Measurements from ENCODE around the gene DRD3. TPM values are rescaled to one million over a fixed set of nuclear protein-coding genes. Genes with fewer than 3 reads are reported as not detected.
A peak's percentile ranks its signal among the peaks of the same experiment; 100 is the strongest.

DRD3 gene
- total and polyA plus RNA-seq, 7 experiments from 2014 or later: not detected

DNA sequence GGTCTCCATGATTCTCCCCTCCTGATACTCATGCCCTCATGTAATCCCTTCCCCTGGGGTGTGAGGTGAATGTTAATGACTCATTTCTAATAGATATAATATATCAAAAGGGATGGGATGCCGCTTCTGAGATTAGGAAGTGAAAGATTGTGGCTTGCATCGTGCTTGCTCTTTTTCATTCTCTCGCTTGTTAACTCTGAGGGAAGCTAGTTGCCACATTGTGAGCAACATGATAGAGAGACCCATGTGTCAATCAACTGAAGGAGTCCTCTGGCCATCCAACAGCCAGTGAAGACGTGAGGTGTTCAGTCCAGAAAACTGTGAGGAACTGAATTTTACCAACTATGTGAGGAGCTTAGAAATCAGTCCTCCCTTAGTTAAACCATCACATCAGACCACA lies 28.9 kb upstream of the DRD3 start:
- no peaks in the 10 kb centered on the region for H3K27me3 ChIP-seq (ENCODE audit: control insufficient read depth in 2 of 2, insufficient read depth in 2 of 2, low read length in 2 of 2)

DNA sequence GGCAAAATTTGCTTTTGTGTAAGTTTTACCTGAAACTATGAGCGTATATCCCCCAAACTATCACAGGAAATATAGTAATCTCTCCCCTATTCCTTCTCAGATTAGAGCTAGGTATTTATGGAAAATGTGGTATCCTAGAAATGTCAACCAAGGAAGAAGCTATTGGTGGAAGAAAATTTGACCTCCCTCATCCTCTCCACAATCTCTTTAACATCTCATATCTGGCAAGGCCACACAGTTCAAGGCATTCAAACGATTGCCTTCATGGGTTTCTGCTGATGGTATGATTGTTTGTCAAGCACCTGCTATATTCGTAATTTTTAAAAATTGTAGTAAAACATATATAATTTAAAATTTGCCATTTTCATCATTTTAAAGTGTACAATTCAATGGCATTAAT lies 27.5 kb upstream of the DRD3 start:
- Histone ChIP-seq H3K27me3 (ENCODE audit: control insufficient read depth in 2 of 2, insufficient read depth in 2 of 2, low read length in 2 of 2) (no peaks in the 10 kb centered on the region), H3K4me3 (ENCODE audit: low read length) (no peak overlapping the region), H3K4me1 (ENCODE audit: control insufficient read depth in 2 of 2, insufficient read depth in 2 of 2, low read length in 2 of 2) (no peaks in the 10 kb centered on the region), H3K27ac (ENCODE audit: low read depth, low read length) (no peak overlapping the region), H3K36me3 (ENCODE audit: control insufficient read depth in 2 of 3, insufficient read depth in 3 of 3, low read length in 3 of 3) (no peaks in the 10 kb centered on the region), H3K9me3 (ENCODE audit: control insufficient read depth in 2 of 3, low read length in 3 of 3) (no peaks in the 10 kb centered on the region)
- POLR2A ChIA-PET: no interaction called here
- peaks cover 0 to 6% (median 0%) of the 10 kb centered on the region in 11 donors for H3K9me3 Mint-ChIP-seq
- H3K4me1 Mint-ChIP-seq: no peaks in the 10 kb centered on the region
- intact Hi-C loops (cut with micrococcal nuclease): no loop called here
- H3K4me3 Mint-ChIP-seq: no peak overlapping the region
- no peak for ATAC-seq
- peaks cover 0 to 9% (median 0%) of the 10 kb centered on the region in 5 donors for H3K36me3 Mint-ChIP-seq
- CTCF ChIA-PET: no interaction called here
- H3K27me3 Mint-ChIP-seq: peaks cover 0 to 4% (median 0%) of the 10 kb centered on the region in 5 donors
- H3K27ac Mint-ChIP-seq: no peak overlapping the region
- DNase-seq: no peak

More for the DNA sequence above, 28.9 kb upstream of the DRD3 start:
- Histone ChIP-seq H3K36me3 (ENCODE audit: control insufficient read depth in 2 of 3, insufficient read depth in 3 of 3, low read length in 3 of 3) (no peaks in the 10 kb centered on the region), H3K4me3 (ENCODE audit: low read length) (no peak overlapping the region), H3K27ac (ENCODE audit: low read depth, low read length) (no peak overlapping the region), H3K4me1 (ENCODE audit: control insufficient read depth in 2 of 2, insufficient read depth in 2 of 2, low read length in 2 of 2) (peaks cover under 1 to 10% of the 10 kb centered on the region in 2 donors), H3K9me3 (ENCODE audit: control insufficient read depth in 2 of 3, low read length in 3 of 3) (no peaks in the 10 kb centered on the region)
- no peak overlapping the region for H3K4me3 Mint-ChIP-seq
- peaks cover 0 to 7% (median 0%) of the 10 kb centered on the region in 7 donors for H3K4me1 Mint-ChIP-seq
- ChIA-PET CTCF (interaction anchor here (0.9 kb wide), 1 partner anchor 92 kb away, joined by 3 read pairs; no protein-coding TSS in a partner anchor), POLR2A (interaction anchor here (0.8 kb wide), 1 partner anchor 46 kb away, joined by 3 read pairs; no protein-coding TSS in a partner anchor)
- peaks cover 0 to 9% (median 0%) of the 10 kb centered on the region in 5 donors for H3K36me3 Mint-ChIP-seq
- no peak for DNase-seq
- H3K27ac Mint-ChIP-seq: no peak overlapping the region
- H3K27me3 Mint-ChIP-seq: peaks cover 0 to 4% (median 0%) of the 10 kb centered on the region in 5 donors
- peaks cover 0 to 6% (median 0%) of the 10 kb centered on the region in 11 donors for H3K9me3 Mint-ChIP-seq
- intact Hi-C loops (cut with micrococcal nuclease): no loop called here
- no peak for ATAC-seq

DNA sequence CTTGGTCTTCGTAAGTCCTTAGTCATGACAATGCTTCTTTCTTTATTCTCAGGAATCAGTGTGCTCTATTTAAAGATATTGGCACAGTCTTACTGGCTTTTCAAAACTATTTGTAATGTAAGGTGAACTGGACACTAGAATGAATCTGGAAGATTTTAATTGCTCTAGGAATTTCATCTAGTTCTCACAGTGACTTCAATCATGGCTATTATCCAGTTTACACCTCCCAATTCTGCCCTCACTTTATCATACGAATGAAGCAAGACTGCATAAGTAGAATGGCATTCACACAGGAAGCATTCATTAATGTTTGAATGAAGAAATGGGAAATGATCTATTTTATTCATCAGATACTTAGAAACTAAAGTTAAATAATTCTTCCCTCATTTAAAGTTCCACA lies 26.7 kb upstream of the DRD3 start:
- no peak overlapping the region for H3K27ac Mint-ChIP-seq
- Histone ChIP-seq H3K9me3 (ENCODE audit: control insufficient read depth in 2 of 3, low read length in 3 of 3) (no peaks in the 10 kb centered on the region), H3K4me3 (ENCODE audit: low read length) (no peak overlapping the region), H3K36me3 (ENCODE audit: control insufficient read depth in 2 of 3, insufficient read depth in 3 of 3, low read length in 3 of 3) (no peaks in the 10 kb centered on the region), H3K4me1 (ENCODE audit: control insufficient read depth in 2 of 2, insufficient read depth in 2 of 2, low read length in 2 of 2) (no peaks in the 10 kb centered on the region), H3K27ac (ENCODE audit: low read depth, low read length) (no peak overlapping the region), H3K27me3 (ENCODE audit: control insufficient read depth in 2 of 2, insufficient read depth in 2 of 2, low read length in 2 of 2) (no peaks in the 10 kb centered on the region)
- intact Hi-C loops (cut with micrococcal nuclease): no loop called here
- peaks cover 0 to 4% (median 0%) of the 10 kb centered on the region in 5 donors for H3K27me3 Mint-ChIP-seq
- ChIA-PET CTCF (no interaction called here), POLR2A (interaction anchor here (1.2 to 2.3 kb wide), 2 partner anchors 8 to 18 kb away, joined by 4 to 14 read pairs; no protein-coding TSS in a partner anchor)
- DNase-seq (no peak), ATAC-seq (no peak)
- no peaks in the 10 kb centered on the region for H3K4me1 Mint-ChIP-seq
- peaks cover 0 to 8% (median 0%) of the 10 kb centered on the region in 5 donors for H3K36me3 Mint-ChIP-seq
- H3K4me3 Mint-ChIP-seq: no peak overlapping the region
- H3K9me3 Mint-ChIP-seq: peaks cover 0 to 5% (median 0%) of the 10 kb centered on the region in 11 donors

DNA sequence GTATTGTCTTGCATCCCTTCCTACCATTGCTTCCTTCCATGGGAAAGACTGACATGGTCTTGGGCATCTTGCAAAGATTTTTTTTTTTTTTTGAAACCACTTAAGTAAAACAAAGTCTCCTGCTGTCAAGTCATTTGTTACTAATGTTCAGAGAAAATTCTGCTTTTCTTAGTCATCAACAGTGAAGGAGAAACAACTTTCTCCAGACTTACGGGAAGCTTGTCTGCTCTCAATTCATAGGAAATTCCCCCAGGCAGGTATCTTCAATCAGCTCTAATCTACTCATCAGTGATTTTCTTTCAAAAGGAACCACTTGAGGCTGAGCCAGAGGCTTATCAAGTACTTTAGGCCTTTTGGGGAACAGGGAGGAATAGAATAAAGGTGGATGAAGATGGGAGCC lies 15.9 kb upstream of the DRD3 start:
- H3K4me1 ChIP-seq (ENCODE audit: control insufficient read depth in 2 of 2, insufficient read depth in 2 of 2, low read length in 2 of 2): no peaks in the 10 kb centered on the region
- DNase-seq (no peak), ATAC-seq (no peak)
- Mint-ChIP-seq H3K4me1 (peaks cover 0 to 4% (median 0%) of the 10 kb centered on the region in 7 donors), H3K36me3 (no peaks in the 10 kb centered on the region), H3K27ac (no peak overlapping the region), H3K27me3 (no peaks in the 10 kb centered on the region), H3K9me3 (no peaks in the 10 kb centered on the region), H3K4me3 (no peak overlapping the region)
- ChIA-PET POLR2A (interaction anchor here (0.7 kb wide), 1 partner anchor 116 kb away, joined by 3 read pairs; no protein-coding TSS in a partner anchor), CTCF (no interaction called here)
- H3K9me3 ChIP-seq (ENCODE audit: control insufficient read depth in 2 of 3, low read length in 3 of 3): no peaks in the 10 kb centered on the region
- intact Hi-C loops (cut with micrococcal nuclease): no loop called here
- H3K27ac ChIP-seq (ENCODE audit: low read depth, low read length): no peak overlapping the region
- no peaks in the 10 kb centered on the region for H3K27me3 ChIP-seq (ENCODE audit: control insufficient read depth in 2 of 2, insufficient read depth in 2 of 2, low read length in 2 of 2)
- no peak overlapping the region for H3K4me3 ChIP-seq (ENCODE audit: low read length)
- H3K36me3 ChIP-seq (ENCODE audit: control insufficient read depth in 2 of 3, insufficient read depth in 3 of 3, low read length in 3 of 3): no peaks in the 10 kb centered on the region

DNA sequence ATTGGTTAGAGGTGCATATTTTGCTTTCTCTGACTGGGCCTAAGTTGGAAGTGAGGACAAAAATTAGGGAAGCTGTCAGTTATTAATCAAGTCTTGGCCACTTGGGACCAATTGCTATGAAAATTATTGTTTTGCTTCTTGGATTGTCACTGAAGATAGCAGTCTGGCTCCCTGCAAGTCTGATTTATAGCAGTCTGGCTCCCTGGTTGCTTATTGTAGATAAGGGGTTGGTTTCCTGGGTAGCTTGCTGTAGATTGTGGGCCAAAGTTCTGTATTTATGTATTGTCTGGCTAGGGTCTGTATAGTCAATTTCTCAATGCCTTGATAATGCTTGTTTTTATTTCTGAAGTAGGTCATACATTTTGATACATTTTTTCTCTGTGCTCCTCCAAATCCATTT lies 13.3 kb upstream of the DRD3 start:
- Histone ChIP-seq H3K27ac (ENCODE audit: low read depth, low read length) (no peak overlapping the region), H3K27me3 (ENCODE audit: control insufficient read depth in 2 of 2, insufficient read depth in 2 of 2, low read length in 2 of 2) (no peaks in the 10 kb centered on the region), H3K4me1 (ENCODE audit: control insufficient read depth in 2 of 2, insufficient read depth in 2 of 2, low read length in 2 of 2) (no peaks in the 10 kb centered on the region), H3K9me3 (ENCODE audit: control insufficient read depth in 2 of 3, low read length in 3 of 3) (no peaks in the 10 kb centered on the region), H3K4me3 (ENCODE audit: low read length) (no peak overlapping the region), H3K36me3 (ENCODE audit: control insufficient read depth in 2 of 3, insufficient read depth in 3 of 3, low read length in 3 of 3) (no peaks in the 10 kb centered on the region)
- Mint-ChIP-seq H3K27ac (no peak overlapping the region), H3K4me3 (no peak overlapping the region), H3K36me3 (no peaks in the 10 kb centered on the region), H3K4me1 (peaks cover 0 to 4% (median 0%) of the 10 kb centered on the region in 7 donors), H3K27me3 (peaks cover 0 to 4% (median 0%) of the 10 kb centered on the region in 5 donors), H3K9me3 (peaks cover 0 to 5% (median 0%) of the 10 kb centered on the region in 11 donors)
- ATAC-seq: no peak
- ChIA-PET POLR2A (interaction anchor here (1.5 kb wide), 1 partner anchor 21 kb away, joined by 4 read pairs; no protein-coding TSS in a partner anchor), CTCF (no interaction called here)
- DNase-seq: no peak
- intact Hi-C loops (cut with micrococcal nuclease): no loop called here

DNA sequence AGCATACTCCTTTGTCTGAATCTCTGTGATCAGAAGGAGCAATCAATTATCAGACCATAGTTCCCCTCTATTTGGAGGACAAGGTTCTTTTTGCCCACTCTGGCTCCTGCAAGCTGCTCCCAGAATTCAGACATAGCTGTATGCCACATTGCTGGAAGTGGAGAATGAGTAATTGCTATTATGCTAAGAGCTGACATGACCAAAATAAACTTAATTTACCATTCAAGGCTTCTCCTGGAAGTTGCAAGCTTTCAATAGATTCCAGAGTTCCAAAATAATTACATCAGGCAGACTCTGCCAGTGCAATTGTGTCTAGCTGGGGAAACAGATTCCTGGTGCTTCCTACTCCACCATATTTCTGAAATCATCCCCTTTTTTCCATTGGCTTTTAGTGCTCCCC lies 7.6 kb upstream of the DRD3 start:
- ChIA-PET CTCF (no interaction called here), POLR2A (no interaction called here)
- intact Hi-C loops (cut with micrococcal nuclease): no loop called here
- ATAC-seq: no peak
- no peak overlapping the region for H3K4me3 Mint-ChIP-seq
- peaks cover 0 to 9% (median 4%) of the 10 kb centered on the region in 5 donors for H3K36me3 Mint-ChIP-seq
- H3K4me1 Mint-ChIP-seq: no peaks in the 10 kb centered on the region
- H3K27me3 ChIP-seq (ENCODE audit: control insufficient read depth in 2 of 2, insufficient read depth in 2 of 2, low read length in 2 of 2): no peaks in the 10 kb centered on the region
- H3K27ac ChIP-seq (ENCODE audit: low read depth, low read length): no peak overlapping the region
- DNase-seq: no peak
- no peak overlapping the region for H3K27ac Mint-ChIP-seq
- no peaks in the 10 kb centered on the region for H3K36me3 ChIP-seq (ENCODE audit: control insufficient read depth in 2 of 3, insufficient read depth in 3 of 3, low read length in 3 of 3)
- H3K9me3 Mint-ChIP-seq: peaks cover 0 to 21% (median 11%) of the 10 kb centered on the region in 11 donors
- H3K4me1 ChIP-seq (ENCODE audit: control insufficient read depth in 2 of 2, insufficient read depth in 2 of 2, low read length in 2 of 2): no peaks in the 10 kb centered on the region
- peaks cover 0 to 17% (median 6%) of the 10 kb centered on the region in 5 donors for H3K27me3 Mint-ChIP-seq
- H3K4me3 ChIP-seq (ENCODE audit: low read length): no peak overlapping the region
- H3K9me3 ChIP-seq (ENCODE audit: control insufficient read depth in 2 of 3, low read length in 3 of 3): peaks cover 0 to 8% (median 0%) of the 10 kb centered on the region in 3 experiments

DNA sequence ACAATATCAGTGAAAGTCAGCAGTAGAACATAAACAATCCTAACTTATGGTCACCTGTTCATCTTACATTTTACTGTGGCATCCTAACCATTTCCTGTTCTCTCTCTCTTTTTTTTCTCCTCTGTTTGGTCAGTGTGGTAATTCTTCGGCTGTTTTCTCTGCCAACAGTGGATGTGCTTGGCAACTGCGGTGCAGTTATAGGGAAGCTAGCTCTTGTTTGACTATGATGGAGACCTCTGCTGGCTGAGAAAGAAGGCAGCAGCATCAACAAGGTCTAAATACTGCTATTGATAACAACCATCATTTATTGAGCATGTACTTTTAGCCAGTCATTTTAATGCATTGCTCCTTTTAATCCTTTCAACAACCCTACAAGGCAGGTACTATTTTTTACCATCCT lies 723 bp upstream of the DRD3 start:
- H3K27ac Mint-ChIP-seq: no peak overlapping the region
- no peak overlapping the region for H3K4me3 ChIP-seq (ENCODE audit: low read length)
- H3K36me3 ChIP-seq (ENCODE audit: control insufficient read depth in 2 of 3, insufficient read depth in 3 of 3, low read length in 3 of 3): no peaks in the 10 kb centered on the region
- H3K4me1 ChIP-seq (ENCODE audit: control insufficient read depth in 2 of 2, insufficient read depth in 2 of 2, low read length in 2 of 2): no peaks in the 10 kb centered on the region
- peaks cover 5 to 33% (median 11%) of the 10 kb centered on the region in 5 donors for H3K27me3 Mint-ChIP-seq
- no peak overlapping the region for H3K27ac ChIP-seq (ENCODE audit: low read depth, low read length)
- H3K4me1 Mint-ChIP-seq: peaks cover 0 to 5% (median 0%) of the 10 kb centered on the region in 7 donors
- peak in 1 of 9 donors; percentile 3 for DNase-seq
- no peak overlapping the region for H3K4me3 Mint-ChIP-seq
- H3K9me3 Mint-ChIP-seq: peaks cover 0 to 16% (median 4%) of the 10 kb centered on the region in 11 donors
- peak; percentile 44 for ATAC-seq
- no peaks in the 10 kb centered on the region for H3K36me3 Mint-ChIP-seq
- ChIA-PET CTCF (interaction anchor here (0.8 to 1.6 kb wide), 3 partner anchors 11 to 239 kb away, joined by 3 to 4 read pairs (median 3); no protein-coding TSS in a partner anchor), POLR2A (interaction anchor here (1.3 kb wide), 1 partner anchor 13 kb away, joined by 3 read pairs; no protein-coding TSS in a partner anchor)
- intact Hi-C loops (cut with micrococcal nuclease): loop anchor here (2.0 to 5.0 kb wide), 2 partner anchors 33 to 35 kb away; no protein-coding TSS in a partner anchor
- H3K9me3 ChIP-seq (ENCODE audit: control insufficient read depth in 2 of 3, low read length in 3 of 3): peaks cover 0 to 2% (median 0%) of the 10 kb centered on the region in 3 experiments
- no peaks in the 10 kb centered on the region for H3K27me3 ChIP-seq (ENCODE audit: control insufficient read depth in 2 of 2, insufficient read depth in 2 of 2, low read length in 2 of 2)
